A673 (cell line): ENCODE data around the gene SKI.

Source experiments
- CTCF ChIP-seq: fragments of 300-800, 200-600 bp; sonication (generic); conservative IDR thresholded peaks from 2 replicates; pipeline ENCODE4 v1.5.1; 2017; ENCODE audit warnings: low read depth, mild to moderate bottlenecking, antibody characterized with exemption, low read length, moderate library complexity, mixed read lengths
- EZH2 ChIP-seq: fragments of 200-600 bp; sonication (generic); IDR thresholded peaks from 2 replicates; pipeline ENCODE4 v1.6.1; 2017; ENCODE audit warnings: borderline replicate concordance, low read depth, mild to moderate bottlenecking, mixed read lengths, antibody characterized with exemption, low read length; ENCODE audit not compliant: poor library complexity, severe bottlenecking

- peak; percentile 32; the same call in 1 of the 2 replicates for TF ChIP-seq CTCF
- TF ChIP-seq EZH2: no peak
These were observed 15.3 kb upstream of the SKI start for GRCh38 chr1:2212532-2213491.
